ENCODE results near the gene RAB44.

DNA sequence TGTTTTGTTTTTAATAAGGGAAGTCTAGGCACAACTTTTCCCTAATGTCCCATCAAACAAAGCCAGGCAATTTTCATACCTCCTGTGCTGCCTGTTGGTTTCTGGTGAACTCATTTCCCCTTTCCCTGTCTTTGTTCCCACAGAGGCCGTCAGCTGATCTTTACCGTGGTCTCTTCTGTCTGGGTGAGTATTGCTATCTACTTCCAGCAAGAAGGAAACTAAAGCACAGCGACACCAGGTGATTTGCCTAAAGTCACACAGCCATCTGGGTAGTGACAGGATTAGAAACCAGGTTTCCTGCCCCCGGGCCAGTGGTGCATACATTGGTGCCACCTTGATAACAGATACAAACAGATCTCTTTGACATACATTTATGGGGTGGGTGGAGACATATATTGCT, 59.6 kb downstream of the RAB44 start:
- TF ChIP-seq, protein P1, sequence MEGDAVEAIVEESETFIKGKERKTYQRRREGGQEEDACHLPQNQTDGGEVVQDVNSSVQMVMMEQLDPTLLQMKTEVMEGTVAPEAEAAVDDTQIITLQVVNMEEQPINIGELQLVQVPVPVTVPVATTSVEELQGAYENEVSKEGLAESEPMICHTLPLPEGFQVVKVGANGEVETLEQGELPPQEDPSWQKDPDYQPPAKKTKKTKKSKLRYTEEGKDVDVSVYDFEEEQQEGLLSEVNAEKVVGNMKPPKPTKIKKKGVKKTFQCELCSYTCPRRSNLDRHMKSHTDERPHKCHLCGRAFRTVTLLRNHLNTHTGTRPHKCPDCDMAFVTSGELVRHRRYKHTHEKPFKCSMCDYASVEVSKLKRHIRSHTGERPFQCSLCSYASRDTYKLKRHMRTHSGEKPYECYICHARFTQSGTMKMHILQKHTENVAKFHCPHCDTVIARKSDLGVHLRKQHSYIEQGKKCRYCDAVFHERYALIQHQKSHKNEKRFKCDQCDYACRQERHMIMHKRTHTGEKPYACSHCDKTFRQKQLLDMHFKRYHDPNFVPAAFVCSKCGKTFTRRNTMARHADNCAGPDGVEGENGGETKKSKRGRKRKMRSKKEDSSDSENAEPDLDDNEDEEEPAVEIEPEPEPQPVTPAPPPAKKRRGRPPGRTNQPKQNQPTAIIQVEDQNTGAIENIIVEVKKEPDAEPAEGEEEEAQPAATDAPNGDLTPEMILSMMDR (conservative IDR thresholded peaks at IDR 0.05 in 1 of 2, IDR thresholded peaks at IDR 0.05 in 1 of 2; ENCODE audit: extremely low read depth in 1 of 2, insufficient read depth in 1 of 2, low read depth in 1 of 2, low read length in 2 of 2) = no peak
- no peak for TF ChIP-seq EZH2 (IDR thresholded peaks at IDR 0.05; ENCODE audit: borderline replicate concordance, low read length)

Data from mammary epithelial cell (primary cell).